HFFc6 (cell line): ENCODE measurements around the gene SNAPIN. TPM values are rescaled to one million over a fixed set of nuclear protein-coding genes. Genes with fewer than 3 reads are reported as not detected.

Experiments used
- DNase-seq: peaks from one replicate; pipeline ENCODE4 v3.0.0-alpha.2; 2018
- H3K27ac Mint-ChIP-seq: 2 replicates; pipeline ENCODE4 v1.8.0; 2020; ENCODE audit warnings: mild to moderate bottlenecking, mixed read lengths
- H3K27me3 Mint-ChIP-seq: 2 replicates; pipeline ENCODE4 v1.8.0; 2021; ENCODE audit warnings: mild to moderate bottlenecking, moderate library complexity, mixed read lengths; ENCODE audit not compliant: insufficient read depth
- H3K36me3 Mint-ChIP-seq: 2 replicates; pipeline ENCODE4 v1.8.0; 2021; ENCODE audit warnings: low read depth, mixed read lengths
- H3K4me1 Mint-ChIP-seq: 2 replicates; pipeline ENCODE4 v1.8.0; 2020; ENCODE audit warnings: low read depth, mixed read lengths
- H3K4me3 Mint-ChIP-seq: 2 replicates; pipeline ENCODE4 v1.8.0; 2020; ENCODE audit warnings: mild to moderate bottlenecking, moderate library complexity, mixed read lengths
- H3K9me3 Mint-ChIP-seq: 2 replicates; pipeline ENCODE4 v1.8.0; 2020; ENCODE audit warnings: mild to moderate bottlenecking, mixed read lengths
- CTCF ChIP-seq: fragments of 200-600 bp; sonication (generic); IDR thresholded peaks from 2 replicates; pipeline ENCODE4 v1.5.0; 2021; ENCODE audit warnings: antibody characterized with exemption, mild to moderate bottlenecking
- total RNA-seq, 6 experiments: library from RNA; stranded (reverse); fragmentation: NEBNext Ultra II Directional; extraction: Animal tissue kit (Norgen Biotek cat#: 25700); gene quantifications; 2 replicates in 1 of 6; 3 replicates in 5 of 6; pipeline ENCODE4 v1.2.3, GENCODE V29; 2021

The SNAPIN gene
- total RNA-seq, 6 experiments from 2014 or later, result 40.7 to 46.7 (median 42.4) TPM

DNA sequence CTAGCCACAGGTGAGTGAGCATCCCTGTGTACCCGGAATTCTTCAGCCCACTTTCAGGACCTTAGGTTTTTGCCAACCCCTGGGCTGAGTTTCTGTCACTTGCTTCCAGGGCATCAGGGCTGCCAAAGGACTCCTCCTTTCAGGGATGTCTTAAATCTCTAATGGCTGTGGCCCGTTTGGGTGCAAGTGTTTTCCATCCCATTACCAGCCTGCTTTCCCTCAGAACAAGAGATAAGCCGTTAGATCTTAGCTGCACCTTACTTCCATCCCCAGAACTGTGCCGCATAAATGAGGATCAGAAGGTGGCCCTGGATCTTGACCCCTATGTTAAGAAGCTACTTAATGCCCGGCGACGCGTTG is 652 bp downstream of the SNAPIN start:
- Mint-ChIP-seq H3K4me1 (peaks cover 18% of the 10 kb centered on the region), H3K4me3 (peak overlapping the region; percentile 95), H3K27ac (peak overlapping the region; percentile 82), H3K27me3 (no peaks in the 10 kb centered on the region; the same call in 1 of the 2 replicates), H3K9me3 (no peaks in the 10 kb centered on the region), H3K36me3 (peaks cover 34% of the 10 kb centered on the region)
- no peak for DNase-seq
- no peak for TF ChIP-seq CTCF

DNA sequence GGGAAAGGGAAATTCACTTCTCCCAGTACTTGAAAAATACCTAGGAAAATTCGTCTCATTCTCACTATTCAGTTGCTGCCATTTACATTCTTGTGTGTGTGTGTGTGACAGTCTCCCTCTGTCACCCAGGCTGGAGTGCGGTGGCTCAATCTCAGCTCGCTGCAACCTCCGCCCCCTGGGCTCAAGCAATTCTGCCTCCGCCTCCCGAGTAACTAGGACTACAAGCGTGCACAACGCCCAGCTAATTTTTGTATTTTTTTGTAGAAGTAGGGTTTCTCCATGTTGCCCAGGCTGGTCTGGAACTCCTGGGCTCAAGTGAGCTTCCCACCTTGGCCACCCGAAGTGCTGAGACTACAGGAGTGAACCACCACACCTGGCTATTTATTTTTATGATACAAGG is 1.2 kb downstream of the SNAPIN start:
- no peak for TF ChIP-seq CTCF
- peaks cover 39% of the 10 kb centered on the region for H3K36me3 Mint-ChIP-seq
- no peak for DNase-seq
- H3K9me3 Mint-ChIP-seq, result no peaks in the 10 kb centered on the region
- peaks cover 21% of the 10 kb centered on the region for H3K4me1 Mint-ChIP-seq
- peak overlapping the region; percentile 82; the same call in 1 of the 2 replicates for H3K27ac Mint-ChIP-seq
- peak overlapping the region; percentile 95 for H3K4me3 Mint-ChIP-seq
- no peaks in the 10 kb centered on the region; the same call in 1 of the 2 replicates for H3K27me3 Mint-ChIP-seq

- H3K27me3 Mint-ChIP-seq, result no peaks in the 10 kb centered on the region; the same call in 1 of the 2 replicates
- H3K4me1 Mint-ChIP-seq, result peaks cover 27% of the 10 kb centered on the region
- no peak for DNase-seq
- H3K36me3 Mint-ChIP-seq, result peaks cover 49% of the 10 kb centered on the region
- no peaks in the 10 kb centered on the region for H3K9me3 Mint-ChIP-seq
- H3K4me3 Mint-ChIP-seq, result no peak overlapping the region
- peak overlapping the region; percentile 36; the same call in 1 of the 2 replicates for H3K27ac Mint-ChIP-seq
- no peak for TF ChIP-seq CTCF
Measured at GRCh38 chr1:153661111-153661708, 2.7 kb downstream of the SNAPIN start.

DNA sequence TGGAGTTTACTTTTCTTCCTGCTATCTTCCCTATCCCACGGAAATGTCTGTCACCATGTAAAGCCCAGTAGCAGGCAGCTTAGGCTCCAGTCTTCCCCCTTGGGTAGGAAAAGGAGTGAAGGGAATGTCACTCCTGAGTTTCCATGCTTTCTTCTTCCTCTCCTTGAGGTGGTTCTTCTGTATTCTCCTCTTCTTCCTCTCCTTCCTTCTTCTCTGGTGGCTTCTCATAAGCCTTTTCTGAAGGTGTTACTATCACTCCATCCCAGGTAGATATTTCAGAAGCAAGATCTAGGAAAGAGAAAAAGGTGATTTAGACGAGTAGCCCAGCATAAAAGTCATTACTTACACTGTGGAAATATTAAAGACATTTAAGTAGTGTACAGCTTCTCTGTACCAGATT is 3.8 kb downstream of the SNAPIN start:
- H3K27me3 Mint-ChIP-seq, result no peaks in the 10 kb centered on the region; the same call in 1 of the 2 replicates
- peak overlapping the region; percentile 32 for H3K27ac Mint-ChIP-seq
- H3K4me1 Mint-ChIP-seq, result peaks cover 27% of the 10 kb centered on the region
- H3K36me3 Mint-ChIP-seq, result peaks cover 49% of the 10 kb centered on the region
- no peaks in the 10 kb centered on the region for H3K9me3 Mint-ChIP-seq
- no peak for DNase-seq
- no peak for TF ChIP-seq CTCF
- H3K4me3 Mint-ChIP-seq, result no peak overlapping the region

- TF ChIP-seq CTCF, result no peak
- Mint-ChIP-seq H3K27ac (peak overlapping the region; percentile 75), H3K9me3 (no peaks in the 10 kb centered on the region), H3K27me3 (no peaks in the 10 kb centered on the region; the same call in 1 of the 2 replicates), H3K4me3 (no peak overlapping the region), H3K36me3 (peaks cover 58% of the 10 kb centered on the region), H3K4me1 (peaks cover 32% of the 10 kb centered on the region)
- DNase-seq, result peak; percentile 36
Measured at GRCh38 chr1:153663211-153663610, 4.7 kb downstream of the SNAPIN start.
